Brain microvascular endothelial cell (primary cell): Measurements from ENCODE around the gene PRELID1.
"Not testable (repeated sequence)": the region's sequence is repeated elsewhere in the genome, so short reads cannot be mapped to it uniquely, and the experiment has no call there.

Experiments
- DNase-seq: peaks from one replicate; pipeline ENCODE4 v3.0.0-alpha.2; 2020
- H3K27ac ChIP-seq: fragments of 250-450 bp; sonication (Bioruptor Pico); 2 replicates; pipeline ENCODE4 v1.5.1; 2020; ENCODE audit warnings: mild to moderate bottlenecking, moderate library complexity
- H3K27me3 ChIP-seq: fragments of 250-450 bp; sonication (Bioruptor Pico); replicated peaks from 2 replicates; pipeline ENCODE4 v1.5.1; 2020; ENCODE audit warnings: mild to moderate bottlenecking
- H3K36me3 ChIP-seq: fragments of 250-450 bp; sonication (Bioruptor Pico); replicated peaks from 2 replicates; pipeline ENCODE4 v1.5.1; 2020; ENCODE audit warnings: mild to moderate bottlenecking
- H3K4me3 ChIP-seq: 2 replicates; pipeline ENCODE4 v1.5.1; 2011; ENCODE audit warnings: low read depth, mild to moderate bottlenecking, control low read depth, low read length, moderate library complexity
- in situ Hi-C: cut with HindIII; loops from 2 replicates; pipeline ENCODE4 v1.10.0; 2017; ENCODE audit warnings: low sequenced_read_pairs, low pct_ligation_motif_present
- TF ChIP-seq, protein P1 (sequence below): IDR thresholded peaks from 2 replicates; pipeline ENCODE4 v1.5.1; 2011; ENCODE audit warnings: low read depth, mild to moderate bottlenecking, moderate library complexity, low read length, control low read depth, inconsistent platforms; ENCODE audit errors: missing control alignments

The PRELID1 gene

DNA sequence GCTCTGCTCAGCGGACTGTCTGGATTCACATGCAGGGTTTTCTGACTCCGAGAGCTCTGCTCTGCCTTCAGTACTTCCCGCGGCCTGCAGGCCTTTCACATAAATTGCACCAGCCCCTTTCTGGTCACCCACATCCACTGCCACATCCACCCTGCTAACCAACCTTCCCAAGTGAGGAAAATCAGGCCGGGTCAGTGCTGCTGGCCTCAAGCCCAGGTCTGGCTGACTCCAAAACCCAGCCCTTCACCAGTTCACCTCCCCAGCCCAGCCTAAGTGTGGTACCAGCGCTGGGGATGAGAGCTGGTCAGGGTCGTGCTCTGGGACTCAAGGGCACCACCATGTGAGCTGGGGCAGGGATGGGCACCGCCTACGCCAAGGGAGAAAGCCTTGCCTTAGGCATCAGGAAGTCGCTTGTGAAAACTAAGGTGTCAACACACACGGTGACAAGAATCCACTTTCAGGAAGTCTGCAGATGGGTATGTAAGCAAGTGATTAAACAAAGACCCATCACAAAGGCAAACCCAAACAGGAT lies 35.6 kb downstream of the PRELID1 start:
- in situ Hi-C loops: no loop called here
- H3K36me3 ChIP-seq: peaks cover 32% of the 10 kb centered on the region
- no peaks in the 10 kb centered on the region for H3K27me3 ChIP-seq
- H3K27ac ChIP-seq: no peak overlapping the region
- H3K4me3 ChIP-seq: no peak overlapping the region
- DNase-seq: no peak
- TF ChIP-seq, protein P1, sequence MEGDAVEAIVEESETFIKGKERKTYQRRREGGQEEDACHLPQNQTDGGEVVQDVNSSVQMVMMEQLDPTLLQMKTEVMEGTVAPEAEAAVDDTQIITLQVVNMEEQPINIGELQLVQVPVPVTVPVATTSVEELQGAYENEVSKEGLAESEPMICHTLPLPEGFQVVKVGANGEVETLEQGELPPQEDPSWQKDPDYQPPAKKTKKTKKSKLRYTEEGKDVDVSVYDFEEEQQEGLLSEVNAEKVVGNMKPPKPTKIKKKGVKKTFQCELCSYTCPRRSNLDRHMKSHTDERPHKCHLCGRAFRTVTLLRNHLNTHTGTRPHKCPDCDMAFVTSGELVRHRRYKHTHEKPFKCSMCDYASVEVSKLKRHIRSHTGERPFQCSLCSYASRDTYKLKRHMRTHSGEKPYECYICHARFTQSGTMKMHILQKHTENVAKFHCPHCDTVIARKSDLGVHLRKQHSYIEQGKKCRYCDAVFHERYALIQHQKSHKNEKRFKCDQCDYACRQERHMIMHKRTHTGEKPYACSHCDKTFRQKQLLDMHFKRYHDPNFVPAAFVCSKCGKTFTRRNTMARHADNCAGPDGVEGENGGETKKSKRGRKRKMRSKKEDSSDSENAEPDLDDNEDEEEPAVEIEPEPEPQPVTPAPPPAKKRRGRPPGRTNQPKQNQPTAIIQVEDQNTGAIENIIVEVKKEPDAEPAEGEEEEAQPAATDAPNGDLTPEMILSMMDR: no peak

DNA sequence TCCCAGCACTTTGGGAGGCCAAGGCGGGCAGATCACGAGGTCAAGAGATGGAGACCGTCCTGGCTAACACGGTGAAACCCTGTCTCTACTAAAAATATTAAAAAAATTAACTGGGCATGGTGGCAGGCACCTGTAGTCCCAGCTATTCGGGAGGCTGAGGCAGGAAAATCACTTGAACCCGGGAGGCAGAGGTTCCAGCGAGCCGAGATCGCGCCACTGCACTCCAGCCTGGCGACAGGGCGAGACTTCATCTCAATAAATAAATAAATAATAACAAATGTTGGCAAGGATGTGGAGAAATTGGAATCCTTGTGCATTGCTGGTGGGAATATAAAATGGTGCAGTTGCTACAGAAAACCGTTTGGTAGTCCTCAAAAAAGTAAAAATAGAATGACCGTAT lies 39.4 kb downstream of the PRELID1 start:
- DNase-seq, H3K36me3 ChIP-seq, H3K27ac ChIP-seq, H3K27me3 ChIP-seq, H3K4me3 ChIP-seq, in situ Hi-C loops: not testable (repeated sequence)

DNA sequence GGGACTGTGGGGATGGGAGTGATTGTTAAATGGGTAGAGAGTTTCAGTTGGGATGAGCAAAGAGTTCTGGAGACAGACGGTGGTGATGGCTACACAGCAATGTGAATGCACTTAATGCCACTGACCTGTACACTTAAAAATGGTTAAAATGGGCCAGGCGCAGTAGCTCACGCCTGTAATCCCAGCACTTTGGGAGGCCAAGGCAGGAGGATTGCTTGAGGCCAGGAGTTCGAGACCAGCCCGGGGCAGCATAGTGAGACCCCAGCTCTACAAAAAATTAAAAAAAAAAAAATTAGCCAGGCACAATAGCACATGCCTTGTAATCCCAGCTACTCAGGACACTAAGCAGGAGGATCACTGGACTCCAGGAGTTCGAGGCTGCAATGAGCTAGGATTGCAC lies 40.2 kb downstream of the PRELID1 start:
- DNase-seq: no peak
- in situ Hi-C loops: no loop called here
- no peak overlapping the region for H3K4me3 ChIP-seq
- no peak overlapping the region for H3K27ac ChIP-seq
- TF ChIP-seq, protein P1: no peak
- no peaks in the 10 kb centered on the region for H3K27me3 ChIP-seq
- H3K36me3 ChIP-seq: peaks cover 4% of the 10 kb centered on the region

DNA sequence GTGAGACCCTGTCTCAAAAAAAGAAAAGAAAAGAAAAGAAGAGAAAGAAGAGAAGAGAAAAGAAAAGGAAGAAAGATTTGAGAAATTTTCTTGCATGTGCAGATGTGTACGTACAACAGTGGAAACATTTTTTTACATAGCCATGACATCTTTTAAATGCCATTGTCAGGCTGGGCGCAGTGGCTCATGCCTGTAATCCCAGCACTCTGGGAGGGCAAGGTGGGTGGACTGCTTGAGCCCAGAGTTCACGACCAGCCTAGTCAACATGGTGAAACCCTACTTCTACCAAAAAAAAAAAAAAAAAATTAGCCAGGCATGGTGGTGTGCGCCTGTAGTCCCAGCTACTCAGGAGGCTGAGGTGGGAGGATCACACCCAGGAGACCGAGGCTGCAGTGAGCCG lies 41.3 kb downstream of the PRELID1 start:
- no peak overlapping the region for H3K4me3 ChIP-seq
- TF ChIP-seq, protein P1: no peak
- in situ Hi-C loops: no loop called here
- DNase-seq: no peak
- no peaks in the 10 kb centered on the region for H3K27me3 ChIP-seq
- no peak overlapping the region for H3K27ac ChIP-seq
- H3K36me3 ChIP-seq: peaks cover 4% of the 10 kb centered on the region

DNA sequence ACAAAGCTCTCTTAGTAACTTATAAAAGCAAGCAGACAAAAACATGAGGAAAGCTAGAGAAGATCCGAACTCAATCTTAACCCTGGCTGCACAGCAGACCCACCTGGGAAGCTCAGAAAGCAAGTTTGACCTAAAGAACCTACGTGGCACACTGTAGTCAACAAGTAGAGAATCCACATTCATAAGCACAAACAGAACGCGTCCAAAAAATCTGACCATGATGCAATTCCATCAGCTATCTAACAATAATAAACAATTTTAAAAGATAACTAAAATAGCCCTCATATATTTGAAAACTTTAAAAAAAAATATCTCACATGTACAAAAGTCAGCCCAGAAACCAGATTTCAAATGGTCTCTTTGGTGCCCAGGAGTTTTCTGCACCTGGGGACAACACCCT lies 43.2 kb downstream of the PRELID1 start:
- in situ Hi-C loops: no loop called here
- Histone ChIP-seq H3K27ac (no peak overlapping the region), H3K27me3 (no peaks in the 10 kb centered on the region), H3K36me3 (peaks cover 4% of the 10 kb centered on the region), H3K4me3 (no peak overlapping the region)
- TF ChIP-seq, protein P1: no peak
- DNase-seq: no peak

DNA sequence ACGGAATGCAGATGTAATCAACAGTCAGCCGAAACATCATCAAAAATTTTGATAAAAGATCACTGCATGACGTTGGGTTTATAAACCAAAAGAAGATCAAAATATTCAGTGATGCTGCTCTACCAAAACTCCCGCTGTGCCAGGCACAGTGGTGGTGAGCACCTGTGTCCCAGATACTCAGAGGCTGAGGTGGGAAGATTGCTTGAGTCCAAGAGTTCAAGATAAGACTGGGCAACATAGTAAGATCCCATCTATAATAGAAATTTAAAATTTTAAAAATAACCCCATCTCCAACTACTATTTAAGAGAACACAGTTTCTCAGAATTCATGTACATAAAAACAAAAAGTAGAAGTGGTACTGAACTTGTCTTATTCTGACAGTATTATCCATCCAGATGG lies 44.1 kb downstream of the PRELID1 start:
- Histone ChIP-seq H3K27ac (no peak overlapping the region), H3K27me3 (no peaks in the 10 kb centered on the region), H3K4me3 (no peak overlapping the region), H3K36me3 (peaks cover 4% of the 10 kb centered on the region)
- in situ Hi-C loops: no loop called here
- TF ChIP-seq, protein P1: no peak
- no peak for DNase-seq
